Esophagus squamous epithelium (tissue), 5 donors: ENCODE measurements around the gene PHGDH. TPM values are rescaled to one million over a fixed set of nuclear protein-coding genes. Genes with fewer than 3 reads are reported as not detected.

Source experiments
- DNase-seq: peaks from one replicate; lab custom pipeline; 2025; lab: John Stamatoyannopoulos, UW
- H3K27ac ChIP-seq, 4 donors: fragments of 200-600 bp; sonication (generic); one replicate each; pipeline ENCODE4 v1.5.1; 2016 to 2019; ENCODE audit warnings: mild to moderate bottlenecking in 1 of 4
- H3K27me3 ChIP-seq, 4 donors: fragments of 200-600 bp; sonication (generic); 1 replicate in 3 of 4; 2 replicates in 1 of 4; pipeline versions ENCODE4 v1.5.1 to v1.6.0; 2017 to 2021; ENCODE audit warnings: antibody characterized with exemption in 1 of 4
- H3K36me3 ChIP-seq, 3 donors: fragments of 200-600 bp; sonication (generic); one replicate each; pipeline ENCODE4 v1.5.1; 2016 to 2019
- H3K4me1 ChIP-seq, 3 donors: fragments of 200-600 bp; sonication (generic); one replicate each; pipeline ENCODE4 v1.5.1; 2017 to 2019
- H3K4me3 ChIP-seq, 4 donors: fragments of 200-600 bp; sonication (generic); 1 replicate in 3 of 4; 2 replicates in 1 of 4; pipeline ENCODE4 v1.5.1; 2016 to 2019; ENCODE audit warnings: mild to moderate bottlenecking in 2 of 4, moderate library complexity in 1 of 4
- H3K9me3 ChIP-seq, 3 donors: fragments of 200-600 bp; sonication (generic); one replicate each; pipeline ENCODE4 v1.5.1; 2016 to 2019
- CTCF ChIP-seq, 6 experiments: fragments of 450-650 bp in 4 of 6; fragments of 200-600 bp in 2 of 6; sonication (generic) in 2 of 6; IDR thresholded peaks; one replicate each; pipeline ENCODE4 v1.5.1; 2016 to 2019; ENCODE audit warnings: antibody characterized with exemption in 6 of 6, mild to moderate bottlenecking in 4 of 6, moderate library complexity in 4 of 6
- POLR2A ChIP-seq, 4 donors: fragments of 450-650 bp; IDR thresholded peaks; one replicate each; pipeline ENCODE4 v1.6.1; 2017; ENCODE audit warnings: antibody characterized with exemption in 4 of 4, mild to moderate bottlenecking in 4 of 4, moderate library complexity in 3 of 4
- WGBS, 2 donors: methylation state at CpG; one replicate each; pipeline ENCODE4 v1.1.5; 2018; 5-methylcytosine and 5-hydroxymethylcytosine counted together
- intact Hi-C: fragments of 100-400 bp; cut with DNase I; formaldehyde crosslinking; loops from one replicate; pipeline ENCODE4 v1.15.0; 2022
- total RNA-seq, 4 donors: library from RNA; depleted of rRNA; stranded (reverse); fragments of >200 nt; gene quantifications; one replicate each; pipeline ENCODE4 v1.1.0, GENCODE V29; 2016
- donor health status: DM: yes; HTN: yes; CAD: no.

Gene PHGDH
- total RNA-seq, 4 donors from 2014 or later = 34.5 to 89.7 (median 43.2) TPM

- no peak for DNase-seq
- H3K27me3 ChIP-seq = no peaks in the 10 kb centered on the region
- H3K4me1 ChIP-seq = peaks cover 3 to 61% (median 15%) of the 10 kb centered on the region in 3 donors
- H3K4me3 ChIP-seq = no peak overlapping the region
- TF ChIP-seq POLR2A (IDR thresholded peaks at IDR 0.05) (no peak), CTCF (IDR thresholded peaks at IDR 0.05) (peak; percentile 51 to 84 (median 78))
- H3K9me3 ChIP-seq = no peaks in the 10 kb centered on the region
- intact Hi-C loops = no loop called here
- H3K36me3 ChIP-seq = peaks cover 0 to 10% (median 0%) of the 10 kb centered on the region in 3 donors
- WGBS, 2 donors = 29 to 36% methylated on average over 13 to 15 of the region's 17 CpGs
- peak overlapping the region in 2 of 4 donors; percentile 6 to 59 for H3K27ac ChIP-seq
Measured at GRCh38 chr1:119743776-119744597, 32.3 kb downstream of the PHGDH start.

GRCh38 chr1:119744598-119744942 is 32.8 kb downstream of the PHGDH start:
- Histone ChIP-seq H3K27ac (no peak overlapping the region), H3K4me3 (no peak overlapping the region), H3K36me3 (peaks cover 0 to 7% (median 0%) of the 10 kb centered on the region in 3 donors), H3K4me1 (peaks cover 3 to 61% (median 15%) of the 10 kb centered on the region in 3 donors), H3K27me3 (no peaks in the 10 kb centered on the region), H3K9me3 (no peaks in the 10 kb centered on the region)
- TF ChIP-seq CTCF (IDR thresholded peaks at IDR 0.05) (no peak), POLR2A (IDR thresholded peaks at IDR 0.05) (no peak)
- DNase-seq = no peak
- 94 to 100% methylated on average over 1 of the region's 1 CpG for WGBS, 2 donors
- intact Hi-C loops = no loop called here

GRCh38 chr1:119745034-119745433 is 33.3 kb downstream of the PHGDH start:
- no peaks in the 10 kb centered on the region for H3K27me3 ChIP-seq
- TF ChIP-seq POLR2A (IDR thresholded peaks at IDR 0.05) (no peak), CTCF (IDR thresholded peaks at IDR 0.05) (no peak)
- H3K9me3 ChIP-seq = no peaks in the 10 kb centered on the region
- 60 to 80% methylated on average over 1 of the region's 1 CpG for WGBS, 2 donors
- peaks cover 3 to 61% (median 15%) of the 10 kb centered on the region in 3 donors for H3K4me1 ChIP-seq
- no peak for DNase-seq
- no peak overlapping the region for H3K4me3 ChIP-seq
- H3K27ac ChIP-seq = no peak overlapping the region
- intact Hi-C loops = no loop called here
- H3K36me3 ChIP-seq = peaks cover 0 to 7% (median 0%) of the 10 kb centered on the region in 3 donors

- intact Hi-C loops = no loop called here
- no peak for TF ChIP-seq POLR2A (IDR thresholded peaks at IDR 0.05)
- TF ChIP-seq CTCF (IDR thresholded peaks at IDR 0.05) = no peak
- H3K27me3 ChIP-seq = no peaks in the 10 kb centered on the region
- DNase-seq = no peak
- no peaks in the 10 kb centered on the region for H3K36me3 ChIP-seq
- no peak overlapping the region for H3K4me3 ChIP-seq
- peaks cover 3 to 51% (median 15%) of the 10 kb centered on the region in 3 donors for H3K4me1 ChIP-seq
- WGBS, 2 donors = 13 to 19% methylated on average over 3 of the region's 3 CpGs
- peak overlapping the region; percentile 10 to 64 (median 40) for H3K27ac ChIP-seq
- H3K9me3 ChIP-seq = no peaks in the 10 kb centered on the region
Measured at GRCh38 chr1:119747451-119747850, 35.7 kb downstream of the PHGDH start.

- Histone ChIP-seq H3K4me3 (no peak overlapping the region), H3K4me1 (peaks cover 3 to 45% (median 15%) of the 10 kb centered on the region in 3 donors), H3K9me3 (no peaks in the 10 kb centered on the region), H3K27me3 (no peaks in the 10 kb centered on the region), H3K36me3 (no peaks in the 10 kb centered on the region), H3K27ac (peak overlapping the region in 3 of 4 donors; percentile 28 to 64 (median 52))
- DNase-seq = no peak
- WGBS, 2 donors = 47 to 56% methylated on average over 4 of the region's 4 CpGs
- intact Hi-C loops = no loop called here
- TF ChIP-seq CTCF (IDR thresholded peaks at IDR 0.05) (no peak), POLR2A (IDR thresholded peaks at IDR 0.05) (no peak)
Measured at GRCh38 chr1:119748040-119748439, 36.3 kb downstream of the PHGDH start.
